SK-N-DZ (cell line): ENCODE data around the gene MAN1A2. TPM values are rescaled to one million over a fixed set of nuclear protein-coding genes. Genes with fewer than 3 reads are reported as not detected.
"Not testable (repeated sequence)": the region's sequence is repeated elsewhere in the genome, so short reads cannot be mapped to it uniquely, and the experiment has no call there.

ENCODE experiments used
- DNase-seq: peaks from one replicate; pipeline ENCODE4 v3.0.0-alpha.2; 2015; ENCODE audit warnings: low spot score
- polyA plus RNA-seq, 2 experiments: library from polyadenylated mRNA; depleted of rRNA; stranded (reverse); fragments of >200 nt; gene quantifications; 2 replicates each; pipeline ENCODE4 v1.2.3, GENCODE V29; 2014

MAN1A2 gene
- polyA plus RNA-seq (2014; cell fraction: cytosol; rRNA removed), result 20.7 and 21.9 TPM in 2 replicates
- 17.8 and 19.2 TPM in 2 replicates for polyA plus RNA-seq (2014; cell fraction: nucleus; rRNA removed)

- DNase-seq, result peak; percentile 78
Measured at GRCh38 chr1:117367046-117368025, at the start of gene MAN1A2. Gene MAN1A2, plus strand, starts transcription at chr1:117367449. Its CDS starts 735 bp downstream, at chr1:117368184.

- no peak for DNase-seq
Measured at GRCh38 chr1:117318011-117318410, 49.2 kb upstream of the MAN1A2 start.

GRCh38 chr1:117318426-117318825 lies 48.8 kb upstream of the MAN1A2 start:
- DNase-seq, result no peak

- DNase-seq, result no peak
Measured at GRCh38 chr1:117320515-117320914, 46.7 kb upstream of the MAN1A2 start.

- no peak for DNase-seq
Measured at GRCh38 chr1:117321680-117322609, 45.3 kb upstream of the MAN1A2 start.

GRCh38 chr1:117324357-117324756 lies 42.9 kb upstream of the MAN1A2 start:
- DNase-seq, result no peak

- DNase-seq, result not testable (repeated sequence)
Measured at GRCh38 chr1:117326035-117326434, 41.2 kb upstream of the MAN1A2 start.

- DNase-seq, result no peak
Measured at GRCh38 chr1:117327011-117327410, 40.2 kb upstream of the MAN1A2 start.

- DNase-seq, result no peak
Measured at GRCh38 chr1:117335376-117336086, 31.7 kb upstream of the MAN1A2 start.

- DNase-seq, result no peak
Measured at GRCh38 chr1:117336088-117336817, 31.0 kb upstream of the MAN1A2 start.

GRCh38 chr1:117339866-117340700 lies 27.2 kb upstream of the MAN1A2 start:
- peak; percentile 83 for DNase-seq

- no peak for DNase-seq
Measured at GRCh38 chr1:117341123-117341522, 26.1 kb upstream of the MAN1A2 start.

GRCh38 chr1:117342397-117342796 lies 24.9 kb upstream of the MAN1A2 start:
- no peak for DNase-seq

- DNase-seq, result no peak
Measured at GRCh38 chr1:117346206-117346928, 20.9 kb upstream of the MAN1A2 start.

GRCh38 chr1:117347907-117348306 lies 19.3 kb upstream of the MAN1A2 start:
- DNase-seq, result peak; percentile 83

GRCh38 chr1:117352695-117353094 lies 14.6 kb upstream of the MAN1A2 start:
- not testable (repeated sequence) for DNase-seq

GRCh38 chr1:117357833-117358603 lies 9.2 kb upstream of the MAN1A2 start:
- DNase-seq, result not testable (repeated sequence)

- DNase-seq, result not testable (repeated sequence)
Measured at GRCh38 chr1:117358604-117358887, 8.7 kb upstream of the MAN1A2 start.
